Stimulated activated CD8-positive, alpha-beta memory T cell treated with anti-CD3 and anti-CD28 coated beads, Interleukin-4, amount 100 ng/mL, for 4 hours (primary cell): ENCODE data around the gene CRACDL.
"Not testable (repeated sequence)": the region's sequence is repeated elsewhere in the genome, so short reads cannot be mapped to it uniquely, and the experiment has no call there.

Source experiments
- DNase-seq, 2 donors: peaks; one replicate each; pipeline ENCODE4 v3.0.0-alpha.2; 2020; ENCODE audit warnings: low read depth in 2 of 2, low spot score in 1 of 2

Gene CRACDL

GRCh38 chr2:98759338-98759737 is 176.7 kb downstream of the CRACDL start:
- no peak for DNase-seq

DNA sequence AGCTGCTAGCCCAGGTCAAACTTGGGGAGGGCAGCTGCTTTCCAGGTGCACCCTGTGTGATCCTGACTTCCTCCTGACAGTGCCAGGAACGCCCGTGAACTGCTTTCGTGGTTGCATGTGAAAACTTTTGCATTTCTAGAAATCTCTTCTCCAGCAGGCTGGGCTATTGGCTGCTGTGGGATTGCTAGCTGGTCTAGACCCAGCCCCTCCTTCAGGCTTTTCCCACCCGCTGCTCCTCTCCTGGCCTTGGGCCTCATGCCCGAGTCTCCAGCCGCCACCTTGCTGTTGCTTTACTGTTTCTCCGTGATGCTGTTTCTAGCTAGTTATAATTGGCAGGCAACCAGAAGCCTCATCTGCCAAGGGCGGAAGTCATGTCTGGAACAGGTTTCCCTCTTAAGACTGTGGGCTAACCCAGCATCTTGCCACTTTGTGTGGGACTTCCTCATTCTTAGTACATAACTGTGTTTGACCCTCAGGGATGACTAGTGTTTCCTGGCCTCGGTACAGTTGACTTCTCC is 178.1 kb downstream of the CRACDL start:
- peak in 1 of 2 donors; percentile 32 for DNase-seq

- no peak for DNase-seq
These were observed 182.2 kb downstream of the CRACDL start for GRCh38 chr2:98753801-98754200.

GRCh38 chr2:98752711-98753110 is 183.3 kb downstream of the CRACDL start:
- not testable (repeated sequence) for DNase-seq

- no peak for DNase-seq
These were observed 184.3 kb downstream of the CRACDL start for GRCh38 chr2:98751748-98752147.

DNA sequence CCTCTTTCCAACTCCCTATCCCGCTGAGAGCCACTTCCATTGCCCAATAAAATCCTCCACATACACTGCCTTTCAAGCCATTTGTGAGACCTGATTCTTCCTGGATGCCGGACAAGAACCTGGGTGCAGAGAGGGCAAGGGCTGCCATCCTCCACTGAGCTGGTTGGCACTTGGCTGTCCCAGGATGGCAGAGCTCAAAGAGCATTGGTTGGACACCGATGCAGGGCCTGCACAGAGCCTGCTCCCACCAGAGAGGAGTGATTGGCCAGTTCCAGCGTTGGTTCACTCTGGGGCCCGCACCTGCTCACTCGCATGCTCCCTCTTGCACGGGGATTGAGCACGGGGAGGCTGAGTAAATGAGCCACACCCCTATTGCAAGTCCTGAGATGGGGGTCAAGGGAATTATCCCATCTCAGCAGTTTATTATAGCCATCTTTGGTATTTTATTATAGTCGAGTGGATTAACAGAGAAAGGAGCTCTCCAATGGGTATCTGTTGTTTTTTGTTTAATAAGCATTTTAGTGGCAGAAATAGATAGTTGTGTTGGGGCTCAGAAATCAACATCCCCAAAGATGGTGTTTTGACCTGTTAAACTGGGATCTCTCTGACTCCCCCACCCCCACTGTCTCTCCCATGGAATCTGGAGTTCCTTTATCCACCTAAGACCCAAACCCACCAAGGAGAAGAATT is 185.3 kb downstream of the CRACDL start:
- no peak for DNase-seq

DNA sequence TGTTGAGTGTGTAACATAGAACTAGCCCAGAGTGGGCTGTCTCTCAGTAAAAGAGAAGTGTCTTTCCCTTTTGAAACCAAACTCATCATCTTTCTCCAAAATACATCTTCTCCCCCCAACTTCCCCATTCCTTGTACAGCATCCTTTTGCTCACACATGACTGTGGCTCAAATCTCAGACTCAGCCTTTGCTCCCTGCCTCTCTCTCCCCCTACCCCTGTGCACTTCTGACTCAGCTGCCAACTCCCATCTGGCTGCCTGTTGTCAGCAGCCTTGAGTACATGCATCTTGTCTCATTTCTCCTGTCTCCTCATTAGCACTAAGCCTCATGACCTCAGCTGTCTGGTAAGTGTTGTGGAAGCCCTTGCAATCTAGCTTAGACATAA is 187.0 kb downstream of the CRACDL start:
- no peak for DNase-seq

- DNase-seq, result no peak
These were observed 187.5 kb downstream of the CRACDL start for GRCh38 chr2:98748292-98749065.

- no peak for DNase-seq
These were observed 188.1 kb downstream of the CRACDL start for GRCh38 chr2:98747888-98748287.

DNA sequence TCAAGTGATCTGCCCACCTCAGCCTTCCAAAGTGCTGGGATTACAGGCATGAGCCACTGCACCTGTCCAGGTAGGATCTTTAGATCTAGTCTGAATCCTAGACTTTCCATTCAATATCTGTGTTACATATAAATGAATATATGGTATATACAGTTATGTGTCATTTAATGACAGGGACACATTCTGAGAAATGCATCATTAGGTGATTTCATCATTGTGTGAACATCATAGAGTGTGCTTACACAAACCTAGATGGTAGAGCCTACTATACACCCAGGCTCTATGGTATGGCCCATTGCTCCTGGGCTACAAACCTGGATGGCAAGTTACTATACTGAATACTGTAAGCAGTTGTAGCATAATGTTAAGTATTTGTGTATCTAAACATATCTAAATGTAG is 189.6 kb downstream of the CRACDL start:
- no peak for DNase-seq

GRCh38 chr2:98744595-98744994 is 191.4 kb downstream of the CRACDL start:
- DNase-seq, result no peak
